ENCODE results near the gene ZNF628.

DNA sequence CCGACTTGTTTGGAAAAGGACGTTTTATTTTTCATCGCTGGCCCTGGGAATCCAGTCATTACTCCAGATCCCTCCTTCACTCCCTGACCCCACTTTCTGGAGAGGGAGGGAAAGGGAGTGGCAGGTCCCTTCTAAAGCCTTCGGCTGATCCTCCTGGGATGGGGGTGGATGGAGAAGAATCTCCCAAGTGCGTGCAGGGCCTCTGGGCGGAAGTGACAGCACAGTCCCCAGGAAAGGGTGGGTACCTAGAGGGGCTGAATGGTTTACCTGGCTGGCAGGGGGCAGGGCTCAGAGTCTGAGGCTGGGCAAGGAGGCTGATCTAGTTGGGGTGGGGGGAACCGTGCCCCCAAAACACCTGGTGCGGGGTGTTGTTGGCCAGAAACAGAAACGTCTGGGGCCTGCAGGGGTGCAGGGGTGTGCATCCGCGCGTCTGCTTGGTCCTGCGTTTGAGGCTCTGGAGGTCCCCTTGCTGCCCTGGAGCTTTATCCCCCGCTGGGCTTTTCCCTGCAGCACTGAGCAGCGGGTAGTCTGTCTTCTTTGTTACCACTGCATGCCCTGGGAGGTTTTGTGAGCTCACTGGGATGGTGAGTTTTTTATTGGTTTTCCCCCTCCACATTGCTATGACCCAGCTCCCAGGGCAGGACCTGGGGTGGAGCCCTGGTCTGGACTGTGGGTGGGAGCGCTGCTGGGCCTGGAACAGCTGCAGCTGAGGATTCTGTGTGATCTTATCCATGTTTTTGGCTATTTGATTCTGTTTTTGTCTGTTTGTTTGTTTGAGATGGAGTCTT lies 3.0 kb upstream of the ZNF628 start:
- TF ChIP-seq, protein P1, sequence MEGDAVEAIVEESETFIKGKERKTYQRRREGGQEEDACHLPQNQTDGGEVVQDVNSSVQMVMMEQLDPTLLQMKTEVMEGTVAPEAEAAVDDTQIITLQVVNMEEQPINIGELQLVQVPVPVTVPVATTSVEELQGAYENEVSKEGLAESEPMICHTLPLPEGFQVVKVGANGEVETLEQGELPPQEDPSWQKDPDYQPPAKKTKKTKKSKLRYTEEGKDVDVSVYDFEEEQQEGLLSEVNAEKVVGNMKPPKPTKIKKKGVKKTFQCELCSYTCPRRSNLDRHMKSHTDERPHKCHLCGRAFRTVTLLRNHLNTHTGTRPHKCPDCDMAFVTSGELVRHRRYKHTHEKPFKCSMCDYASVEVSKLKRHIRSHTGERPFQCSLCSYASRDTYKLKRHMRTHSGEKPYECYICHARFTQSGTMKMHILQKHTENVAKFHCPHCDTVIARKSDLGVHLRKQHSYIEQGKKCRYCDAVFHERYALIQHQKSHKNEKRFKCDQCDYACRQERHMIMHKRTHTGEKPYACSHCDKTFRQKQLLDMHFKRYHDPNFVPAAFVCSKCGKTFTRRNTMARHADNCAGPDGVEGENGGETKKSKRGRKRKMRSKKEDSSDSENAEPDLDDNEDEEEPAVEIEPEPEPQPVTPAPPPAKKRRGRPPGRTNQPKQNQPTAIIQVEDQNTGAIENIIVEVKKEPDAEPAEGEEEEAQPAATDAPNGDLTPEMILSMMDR (IDR thresholded peaks at IDR 0.05), result no peak
- no peak for TF ChIP-seq POLR2A (IDR thresholded peaks at IDR 0.05)
